MV-4-11 (cell line): ENCODE results near the gene NXPE4.
"Not testable (repeated sequence)": the region's sequence is repeated elsewhere in the genome, so short reads cannot be mapped to it uniquely, and the experiment has no call there.

ENCODE experiments used
- DNase-seq: peaks from one replicate; lab custom pipeline; 2025; lab: John Stamatoyannopoulos, UW

Gene NXPE4

DNA sequence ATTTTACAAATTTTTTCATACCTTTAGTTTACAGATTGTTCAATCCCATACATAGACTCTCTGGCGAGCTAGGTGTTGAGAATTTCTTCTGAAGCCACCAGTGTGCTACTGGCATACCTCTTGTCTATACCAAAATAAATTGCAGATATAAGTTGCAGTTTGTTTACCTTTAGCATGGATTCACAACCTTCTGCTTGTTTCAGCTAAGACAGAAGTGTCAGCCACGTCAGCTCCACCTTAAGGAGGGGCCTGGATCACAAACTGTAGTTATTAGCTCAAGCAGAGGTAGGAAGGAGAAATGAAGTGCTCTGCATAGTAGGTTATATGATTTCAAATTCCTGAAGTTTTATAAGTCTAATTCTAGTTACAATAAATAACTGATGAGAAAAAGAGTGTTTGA is at the start of gene NXPE4:
NXPE4 (minus strand) TSS at position 216 of the 400 bp plus-strand sequence. CDS start 1,027 bp downstream, outside the sequence.
- no peak for DNase-seq

GRCh38 chr11:114639440-114639839 is 43.9 kb upstream of the NXPE4 start:
- DNase-seq, result not testable (repeated sequence)

DNA sequence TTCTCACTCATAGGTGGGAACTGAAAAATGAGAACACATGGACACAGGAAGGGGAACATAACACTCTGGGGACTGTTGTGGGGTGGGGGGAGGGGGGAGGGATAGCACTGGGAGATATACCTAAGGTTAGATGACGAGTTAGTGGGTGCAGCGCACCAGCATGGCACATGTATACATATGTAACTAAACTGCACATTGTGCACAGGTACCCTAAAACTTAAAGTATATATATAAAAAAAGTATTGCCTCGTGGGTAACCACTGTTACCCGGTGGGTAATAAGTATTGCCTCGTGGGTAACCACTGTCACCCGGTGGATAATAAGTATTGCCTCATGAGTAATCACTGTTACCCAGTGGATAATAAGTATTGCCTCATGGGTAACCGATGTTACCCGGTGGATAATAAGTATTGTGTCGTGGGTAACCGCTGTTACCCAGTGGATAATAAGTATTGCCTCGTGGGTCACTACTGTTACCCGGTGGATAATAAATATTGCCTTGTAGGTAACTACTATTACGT is 35.9 kb upstream of the NXPE4 start:
- DNase-seq, result not testable (repeated sequence)

DNA sequence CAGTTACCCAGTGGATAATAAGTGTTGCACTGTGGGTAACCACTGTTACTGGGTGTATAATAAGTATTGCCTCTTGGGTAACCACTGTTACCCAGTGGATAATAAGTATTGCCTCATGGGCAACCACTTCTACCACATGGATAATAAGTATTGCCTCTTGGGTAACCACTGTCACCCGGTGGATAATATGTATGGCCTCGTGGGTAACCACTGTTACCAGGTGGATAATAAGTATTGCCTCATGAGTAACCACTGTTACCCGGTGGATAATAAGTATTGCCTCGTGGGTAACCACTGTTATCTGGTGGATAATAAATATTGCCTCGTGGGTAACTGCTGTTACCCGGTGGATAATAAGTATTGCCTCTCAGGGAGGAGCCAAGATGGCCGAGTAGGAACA is 29.7 kb upstream of the NXPE4 start:
- no peak for DNase-seq

- no peak for DNase-seq
These were observed 29.0 kb upstream of the NXPE4 start for GRCh38 chr11:114624455-114625207.

DNA sequence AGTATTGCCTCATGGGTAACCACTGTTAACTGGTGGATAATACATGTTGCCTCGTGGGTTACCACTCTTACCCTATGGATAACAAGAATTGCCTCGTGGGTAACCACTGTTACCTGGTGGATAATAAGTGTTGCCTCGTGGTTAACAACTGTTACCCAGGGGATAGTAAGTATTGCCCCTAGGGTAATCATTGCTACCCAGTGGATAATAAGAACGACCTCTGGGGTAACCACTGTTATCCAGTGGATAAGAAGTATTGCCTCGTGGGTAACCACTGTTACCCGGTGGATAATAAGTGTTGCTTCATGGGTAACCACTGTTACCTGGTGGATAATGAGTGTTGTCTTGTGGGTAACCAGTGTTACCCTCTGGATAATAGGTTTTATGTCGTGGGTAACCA is 28.1 kb upstream of the NXPE4 start:
- no peak for DNase-seq

GRCh38 chr11:114622858-114623257 is 27.3 kb upstream of the NXPE4 start:
- DNase-seq, result no peak

DNA sequence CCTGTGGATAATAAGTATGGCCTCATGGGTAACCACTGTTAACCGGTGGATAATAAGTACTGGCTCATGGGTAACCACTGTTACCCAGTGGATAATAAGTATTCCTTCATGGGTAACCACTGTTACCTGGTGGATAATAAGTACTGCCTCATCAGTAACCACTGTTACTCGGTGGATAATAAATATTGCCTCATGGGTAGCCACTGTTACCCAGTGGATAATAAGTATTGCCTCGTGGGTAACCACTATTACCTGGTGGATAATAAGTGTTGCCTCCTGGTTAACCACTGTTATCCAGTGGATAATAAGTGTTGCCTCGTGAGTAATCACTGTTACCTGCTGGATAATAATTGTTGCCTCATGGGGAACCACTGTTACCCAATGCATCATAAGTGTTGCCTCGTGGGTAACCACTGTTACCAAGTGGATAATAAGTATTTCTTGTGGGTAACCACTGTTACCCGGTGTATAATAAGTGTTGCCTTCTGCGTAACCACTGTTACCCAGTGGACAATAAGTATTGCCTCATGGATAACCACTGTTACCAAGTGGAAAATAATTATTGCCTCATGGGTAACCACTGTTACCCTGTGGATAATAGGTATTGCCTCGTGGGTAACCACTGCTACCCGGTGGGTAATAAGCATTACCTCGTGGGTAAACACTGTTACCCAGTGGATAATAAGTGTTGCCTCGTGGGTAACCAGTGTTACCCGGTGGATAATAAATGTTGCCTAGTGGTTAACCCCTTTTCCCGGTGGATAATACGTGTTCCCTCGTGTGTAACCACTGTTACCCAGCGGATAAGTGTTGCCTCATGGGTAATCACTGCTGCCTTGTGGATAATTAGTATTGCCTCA is 26.6 kb upstream of the NXPE4 start:
- no peak for DNase-seq

DNA sequence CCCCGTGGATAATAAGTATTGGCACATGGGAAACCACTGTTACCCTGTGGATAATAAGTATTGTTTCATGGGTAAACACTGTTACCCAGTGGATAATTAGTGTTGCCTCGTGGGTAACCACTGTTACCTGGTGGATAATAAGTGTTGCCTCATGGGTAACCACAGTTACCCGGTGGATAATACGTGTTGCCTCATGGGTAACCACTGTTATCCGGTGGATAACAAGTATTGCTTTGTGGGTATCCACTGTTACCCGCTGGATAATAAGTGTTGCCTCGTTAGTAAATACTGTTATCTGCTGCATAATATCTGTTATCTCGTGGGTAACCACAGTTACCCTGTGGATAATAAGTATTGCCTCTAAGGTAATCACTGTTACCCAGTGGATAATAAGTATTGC is 25.5 kb upstream of the NXPE4 start:
- DNase-seq, result no peak

DNA sequence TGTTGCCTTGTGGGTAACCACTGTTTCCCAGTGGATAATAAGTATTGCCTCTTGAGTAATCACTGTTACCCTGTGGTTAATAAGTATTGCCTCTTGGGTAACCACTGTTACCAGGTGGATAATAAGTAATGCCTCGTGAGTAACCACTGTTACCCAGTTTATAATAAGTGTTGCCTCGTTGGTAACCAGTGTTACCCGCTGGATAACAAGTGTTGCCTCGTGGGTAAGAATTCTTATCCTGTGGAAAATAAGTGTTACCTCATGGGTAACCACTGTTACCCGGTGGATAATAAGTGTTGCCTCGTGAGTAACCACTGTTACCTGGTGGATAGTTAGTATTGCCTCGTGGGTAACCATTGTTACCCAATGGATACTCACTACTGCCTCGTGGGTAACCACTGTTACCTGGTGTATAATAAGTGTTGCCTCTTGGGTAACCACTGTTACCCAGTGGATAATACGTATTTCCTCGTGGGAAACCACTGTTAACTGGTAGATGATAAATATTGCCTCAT is 24.1 kb upstream of the NXPE4 start:
- DNase-seq, result no peak

- no peak for DNase-seq
These were observed 22.6 kb upstream of the NXPE4 start for GRCh38 chr11:114618139-114618538.

- no peak for DNase-seq
These were observed 21.9 kb upstream of the NXPE4 start for GRCh38 chr11:114617157-114618124.

- no peak for DNase-seq
These were observed 20.9 kb upstream of the NXPE4 start for GRCh38 chr11:114616516-114616915.

GRCh38 chr11:114615448-114616361 is 20.1 kb upstream of the NXPE4 start:
- no peak for DNase-seq

- no peak for DNase-seq
These were observed 18.6 kb upstream of the NXPE4 start for GRCh38 chr11:114614127-114614720.

DNA sequence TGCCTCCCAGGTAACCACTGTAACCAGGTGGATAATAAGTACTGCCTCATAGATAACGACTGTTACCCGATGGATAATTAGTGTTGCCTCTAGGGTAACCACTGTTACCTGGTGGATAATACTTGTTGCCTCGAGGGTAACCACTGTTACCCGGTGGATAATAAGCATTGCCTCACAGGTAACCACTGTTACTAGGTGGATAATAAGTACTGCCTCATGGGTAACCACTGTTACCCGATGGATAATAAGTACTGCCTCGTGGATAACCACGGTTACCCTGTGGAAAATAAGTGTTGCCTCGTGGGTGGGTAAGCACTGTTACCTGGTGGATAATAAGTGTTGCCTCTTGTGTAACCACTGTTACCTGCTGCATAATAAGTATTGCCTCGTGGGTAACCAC is 17.5 kb upstream of the NXPE4 start:
- DNase-seq, result not testable (repeated sequence)

- no peak for DNase-seq
These were observed 17.1 kb upstream of the NXPE4 start for GRCh38 chr11:114612686-114613085.

DNA sequence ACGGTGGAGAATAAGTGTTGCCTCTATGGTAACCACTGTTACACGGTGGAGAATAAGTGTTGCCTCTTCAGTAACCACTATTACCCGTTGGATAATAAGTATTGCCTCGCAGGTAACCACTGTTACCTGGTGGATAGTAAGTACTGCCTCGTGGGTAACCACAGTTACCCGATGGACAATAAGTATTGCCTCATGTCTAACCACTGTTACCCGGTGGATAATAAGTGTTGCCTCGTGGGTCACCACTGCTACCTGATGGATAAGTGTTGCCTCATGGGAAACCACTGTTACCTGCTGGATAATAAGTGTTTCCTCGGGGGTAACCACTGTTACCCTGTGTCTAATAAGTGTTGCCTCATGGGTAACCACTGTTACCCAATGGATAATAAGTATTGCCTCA is 16.6 kb upstream of the NXPE4 start:
- DNase-seq, result not testable (repeated sequence)

GRCh38 chr11:114610984-114611944 is 15.7 kb upstream of the NXPE4 start:
- DNase-seq, result no peak
